Natural killer cell (primary cell): ENCODE measurements around the gene PFDN4. TPM values are rescaled to one million over a fixed set of nuclear protein-coding genes. Genes with fewer than 3 reads are reported as not detected.

Source experiments
- ATAC-seq, 3 donors: fragments of 150-1000 bp in 2 of 3; fragments of 200-7000 bp in 1 of 3; cut with Tn5 transposase; 1 replicate in 1 of 3; 2 replicates in 2 of 3; pipeline ENCODE4 v1.10.0; 2021; ENCODE audit warnings: mild to moderate bottlenecking in 2 of 3, moderate library complexity in 2 of 3
- DNase-seq, 2 donors: peaks; one replicate each; pipeline versions ENCODE4 v3.0.0 to v3.0.0-alpha.2; 2013 to 2021; ENCODE audit warnings: mixed read lengths in 1 of 2
- H3K27ac ChIP-seq: one replicate; pipeline ENCODE4 v1.5.1; 2013; ENCODE audit warnings: mild to moderate bottlenecking, low read length
- H3K27me3 ChIP-seq: one replicate; pipeline ENCODE4 v1.6.1; 2013; ENCODE audit warnings: low read length; ENCODE audit not compliant: control insufficient read depth, insufficient read depth
- H3K36me3 ChIP-seq: one replicate; pipeline ENCODE4 v1.6.1; 2013; ENCODE audit warnings: low read length; ENCODE audit not compliant: control insufficient read depth, insufficient read depth
- H3K4me1 ChIP-seq: one replicate; pipeline ENCODE4 v1.6.1; 2013; ENCODE audit warnings: low read length; ENCODE audit not compliant: control insufficient read depth, insufficient read depth
- H3K4me3 ChIP-seq: one replicate; pipeline ENCODE4 v1.5.1; 2013; ENCODE audit warnings: low read length
- H3K9me3 ChIP-seq: one replicate; pipeline ENCODE4 v1.6.1; 2013; ENCODE audit warnings: low read length; ENCODE audit not compliant: control insufficient read depth, insufficient read depth
- H3K27ac Mint-ChIP-seq, 2 donors: one replicate each; pipeline ENCODE4 v1.8.0; 2022; ENCODE audit warnings: mild to moderate bottlenecking in 2 of 2, mixed read lengths in 2 of 2, moderate library complexity in 1 of 2
- H3K27me3 Mint-ChIP-seq, 2 donors: one replicate each; pipeline ENCODE4 v1.8.0; 2022; ENCODE audit warnings: low read depth in 2 of 2, mixed read lengths in 2 of 2
- H3K36me3 Mint-ChIP-seq: one replicate; pipeline ENCODE4 v1.8.0; 2022; ENCODE audit warnings: mixed read lengths
- H3K4me1 Mint-ChIP-seq, 2 donors: one replicate each; pipeline ENCODE4 v1.8.0; 2022; ENCODE audit warnings: mixed read lengths in 2 of 2
- H3K4me3 Mint-ChIP-seq: one replicate; pipeline ENCODE4 v1.8.0; 2022; ENCODE audit warnings: mild to moderate bottlenecking, moderate library complexity, mixed read lengths
- H3K9me3 Mint-ChIP-seq, 2 donors: one replicate each; pipeline ENCODE4 v1.8.0; 2022; ENCODE audit warnings: mixed read lengths in 2 of 2
- CTCF ChIP-seq: fragments of 200-600 bp; IDR thresholded peaks from one replicate; pipeline ENCODE4 v1.8.0; 2022; ENCODE audit warnings: antibody characterized with exemption
- WGBS: methylation state at CpG from one replicate; pipeline ENCODE4 v1.1.7; 2013; ENCODE audit warnings: missing lambda C conversion rate; ENCODE audit not compliant: insufficient coverage; 5-methylcytosine and 5-hydroxymethylcytosine counted together
- intact Hi-C: fragments of 100-400 bp; cut with micrococcal nuclease; formaldehyde crosslinking; loops from one replicate; pipeline ENCODE4 v1.14.2; 2022
- total RNA-seq, 4 donors: library from RNA; stranded (reverse); fragments of 120-200 nt in 1 of 4; gene quantifications; one replicate each; pipeline versions ENCODE4 v1.2.3 to v1.2.4, GENCODE V29; 2013 to 2022

PFDN4 gene
- total RNA-seq, 3 donors from 2014 or later (not counting 1 experiment from before 2014, with no cell fraction given): 16.5 to 22.2 (median 17.1) TPM

DNA sequence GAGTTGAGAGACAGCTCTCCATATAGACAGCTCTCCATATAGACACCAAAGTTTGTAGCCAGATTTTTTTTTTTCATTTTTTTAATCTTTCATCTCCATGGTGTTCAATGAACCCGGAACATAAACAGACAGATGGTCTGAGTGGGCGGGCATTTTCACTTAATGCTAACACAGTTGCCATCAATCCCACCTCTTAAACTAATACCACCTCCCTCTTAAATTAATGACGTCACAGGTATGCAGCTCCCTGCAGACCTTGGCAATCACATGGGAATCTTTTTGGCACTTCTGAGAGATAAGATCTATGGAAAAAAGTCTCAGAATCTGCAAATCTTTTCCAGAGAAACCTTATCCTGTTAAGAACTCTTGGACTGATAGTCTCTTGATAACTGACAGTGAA, 43.2 kb downstream of the PFDN4 start:
- intact Hi-C loops: no loop called here

GRCh38 chr20:54254596-54254995, 46.7 kb downstream of the PFDN4 start:
- no peaks in the 10 kb centered on the region for H3K4me1 Mint-ChIP-seq
- no peak overlapping the region for H3K4me3 Mint-ChIP-seq

More for the DNA sequence above, 43.2 kb downstream of the PFDN4 start:
- DNase-seq: no peak
- H3K27me3 ChIP-seq: no peaks in the 10 kb centered on the region
- no peak overlapping the region for H3K4me3 ChIP-seq
- Mint-ChIP-seq H3K27ac (no peak overlapping the region), H3K36me3 (no peaks in the 10 kb centered on the region), H3K4me3 (no peak overlapping the region), H3K4me1 (no peaks in the 10 kb centered on the region), H3K9me3 (peaks cover 0 to 2% of the 10 kb centered on the region in 2 donors), H3K27me3 (peaks cover 0 to 6% of the 10 kb centered on the region in 2 donors)
- no peak for ATAC-seq
- no peak for TF ChIP-seq CTCF
- no peak overlapping the region for H3K27ac ChIP-seq
- no peaks in the 10 kb centered on the region for H3K4me1 ChIP-seq
- WGBS: 95% methylated on average over 2 of the region's 3 CpGs
- H3K36me3 ChIP-seq: no peaks in the 10 kb centered on the region
- H3K9me3 ChIP-seq: no peaks in the 10 kb centered on the region

DNA sequence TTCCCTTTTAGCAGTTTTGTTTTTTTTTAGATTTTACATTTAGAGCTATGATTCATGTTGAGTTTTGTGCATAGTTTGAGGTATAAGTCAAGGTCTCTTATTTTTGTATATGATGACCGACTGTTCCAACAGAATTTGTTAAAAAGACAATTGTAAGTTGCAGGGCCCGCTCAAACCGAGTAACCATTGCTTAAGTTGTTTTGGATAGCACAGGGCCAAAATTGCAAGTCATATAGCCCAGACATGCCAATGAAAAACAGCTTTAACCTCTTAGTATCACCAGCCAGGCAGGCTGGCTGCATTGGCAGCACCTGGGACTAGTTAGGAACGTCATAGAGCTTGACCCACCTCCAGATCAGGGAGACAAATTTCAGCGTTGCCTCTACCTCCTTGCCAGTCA, 47.3 kb downstream of the PFDN4 start:
- H3K4me1 Mint-ChIP-seq: no peaks in the 10 kb centered on the region
- no peak for TF ChIP-seq CTCF
- no peaks in the 10 kb centered on the region for H3K4me1 ChIP-seq
- H3K36me3 ChIP-seq: no peaks in the 10 kb centered on the region
- no peaks in the 10 kb centered on the region for H3K27me3 ChIP-seq
- H3K27ac ChIP-seq: no peak overlapping the region
- no peak overlapping the region for H3K4me3 ChIP-seq
- ATAC-seq (no peak), DNase-seq (no peak)
- no peaks in the 10 kb centered on the region for H3K9me3 Mint-ChIP-seq
- no peak overlapping the region for H3K4me3 Mint-ChIP-seq
- H3K27me3 Mint-ChIP-seq: peaks cover 9 to 35% of the 10 kb centered on the region in 2 donors
- no peaks in the 10 kb centered on the region for H3K9me3 ChIP-seq
- WGBS: 62% methylated on average over 5 of the region's 5 CpGs
- intact Hi-C loops: no loop called here
- H3K36me3 Mint-ChIP-seq: no peaks in the 10 kb centered on the region
- no peak overlapping the region for H3K27ac Mint-ChIP-seq

More at GRCh38 chr20:54254596-54254995, 46.7 kb downstream of the PFDN4 start:
- Histone ChIP-seq H3K9me3 (no peaks in the 10 kb centered on the region), H3K27me3 (no peaks in the 10 kb centered on the region), H3K4me3 (no peak overlapping the region), H3K4me1 (no peaks in the 10 kb centered on the region), H3K36me3 (no peaks in the 10 kb centered on the region), H3K27ac (no peak overlapping the region)
- 71% methylated on average over 1 of the region's 4 CpGs for WGBS
- no peaks in the 10 kb centered on the region for H3K36me3 Mint-ChIP-seq
- H3K27ac Mint-ChIP-seq: no peak overlapping the region
- intact Hi-C loops: no loop called here
- ATAC-seq (no peak), DNase-seq (no peak)
- H3K27me3 Mint-ChIP-seq: peaks cover 9 to 29% of the 10 kb centered on the region in 2 donors
- no peak for TF ChIP-seq CTCF
- no peaks in the 10 kb centered on the region for H3K9me3 Mint-ChIP-seq

DNA sequence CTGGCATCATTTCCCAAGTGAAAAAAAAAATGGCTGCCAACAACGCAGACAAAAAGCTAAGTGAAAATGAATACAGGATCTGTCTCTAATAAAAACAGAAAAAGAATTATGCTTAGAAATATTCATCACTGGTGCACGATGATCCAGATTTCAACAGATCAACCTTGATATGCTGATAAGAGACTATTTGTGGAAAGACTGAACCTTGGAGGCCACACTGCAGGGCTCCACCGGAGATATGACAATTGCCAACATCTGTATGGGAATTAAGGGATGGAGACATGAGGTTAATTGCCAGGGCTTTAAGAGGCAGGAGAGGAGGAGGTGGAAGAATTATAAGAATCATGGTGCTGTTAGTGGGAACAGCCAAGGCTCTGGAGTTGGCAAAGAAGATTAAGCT, 48.3 kb downstream of the PFDN4 start:
- intact Hi-C loops: no loop called here
- no peak for TF ChIP-seq CTCF
- Histone ChIP-seq H3K36me3 (no peaks in the 10 kb centered on the region), H3K27me3 (no peaks in the 10 kb centered on the region), H3K9me3 (no peaks in the 10 kb centered on the region), H3K27ac (no peak overlapping the region), H3K4me1 (no peaks in the 10 kb centered on the region), H3K4me3 (no peak overlapping the region)
- H3K4me1 Mint-ChIP-seq: no peaks in the 10 kb centered on the region
- no peak overlapping the region for H3K27ac Mint-ChIP-seq
- H3K9me3 Mint-ChIP-seq: no peaks in the 10 kb centered on the region
- H3K4me3 Mint-ChIP-seq: no peak overlapping the region
- no peaks in the 10 kb centered on the region for H3K36me3 Mint-ChIP-seq
- DNase-seq (no peak), ATAC-seq (no peak)
- WGBS: 90% methylated on average over 3 of the region's 3 CpGs
- H3K27me3 Mint-ChIP-seq: peaks cover 9 to 41% of the 10 kb centered on the region in 2 donors
